ENCODE results near the gene GRM5. TPM values are rescaled to one million over a fixed set of nuclear protein-coding genes. Genes with fewer than 3 reads are reported as not detected.
"Not testable (repeated sequence)": the region's sequence is repeated elsewhere in the genome, so short reads cannot be mapped to it uniquely, and the experiment has no call there.

The GRM5 gene
- total RNA-seq, 2 donors from 2014 or later, result 0.17 TPM; not detected in 1

DNA sequence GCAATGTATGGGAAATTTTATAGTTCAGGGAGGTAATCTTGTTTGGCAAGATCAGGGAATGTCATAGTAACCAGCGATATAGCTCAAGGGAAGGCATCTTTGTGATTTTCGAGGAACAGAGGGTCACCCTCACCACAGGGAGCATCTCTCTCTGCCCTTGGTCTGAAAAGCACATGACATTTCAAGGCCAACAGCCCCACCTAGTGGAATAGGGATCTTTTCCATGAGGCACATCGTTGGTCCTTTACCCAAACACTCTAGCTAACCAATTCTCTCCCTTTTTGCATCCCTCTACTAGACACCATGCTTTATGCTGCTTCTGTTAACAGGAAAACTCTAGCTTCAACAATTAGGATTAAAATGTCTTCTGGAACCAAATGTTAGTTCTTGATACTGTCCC lies 179.0 kb downstream of the GRM5 start:
- Histone ChIP-seq H3K36me3 (no peaks in the 10 kb centered on the region), H3K4me1 (replicated peaks) (no peaks in the 10 kb centered on the region), H3K27ac (no peak overlapping the region), H3K4me3 (no peak overlapping the region), H3K9me3 (no peaks in the 10 kb centered on the region), H3K27me3 (replicated peaks; ENCODE audit: insufficient read depth) (no peaks in the 10 kb centered on the region)
- intact Hi-C loops (cut with DNase I), result no loop called here
- TF ChIP-seq, protein P1, sequence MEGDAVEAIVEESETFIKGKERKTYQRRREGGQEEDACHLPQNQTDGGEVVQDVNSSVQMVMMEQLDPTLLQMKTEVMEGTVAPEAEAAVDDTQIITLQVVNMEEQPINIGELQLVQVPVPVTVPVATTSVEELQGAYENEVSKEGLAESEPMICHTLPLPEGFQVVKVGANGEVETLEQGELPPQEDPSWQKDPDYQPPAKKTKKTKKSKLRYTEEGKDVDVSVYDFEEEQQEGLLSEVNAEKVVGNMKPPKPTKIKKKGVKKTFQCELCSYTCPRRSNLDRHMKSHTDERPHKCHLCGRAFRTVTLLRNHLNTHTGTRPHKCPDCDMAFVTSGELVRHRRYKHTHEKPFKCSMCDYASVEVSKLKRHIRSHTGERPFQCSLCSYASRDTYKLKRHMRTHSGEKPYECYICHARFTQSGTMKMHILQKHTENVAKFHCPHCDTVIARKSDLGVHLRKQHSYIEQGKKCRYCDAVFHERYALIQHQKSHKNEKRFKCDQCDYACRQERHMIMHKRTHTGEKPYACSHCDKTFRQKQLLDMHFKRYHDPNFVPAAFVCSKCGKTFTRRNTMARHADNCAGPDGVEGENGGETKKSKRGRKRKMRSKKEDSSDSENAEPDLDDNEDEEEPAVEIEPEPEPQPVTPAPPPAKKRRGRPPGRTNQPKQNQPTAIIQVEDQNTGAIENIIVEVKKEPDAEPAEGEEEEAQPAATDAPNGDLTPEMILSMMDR (IDR thresholded peaks at IDR 0.05), result peak in 1 of 4 experiments; percentile 15
- TF ChIP-seq POLR2AphosphoS5 (IDR thresholded peaks at IDR 0.05) (no peak), POLR2A (IDR thresholded peaks at IDR 0.05) (no peak)
- no peak for DNase-seq (ENCODE audit: low spot score)
- WGBS, result 74% methylated on average over 3 of the region's 3 CpGs

DNA sequence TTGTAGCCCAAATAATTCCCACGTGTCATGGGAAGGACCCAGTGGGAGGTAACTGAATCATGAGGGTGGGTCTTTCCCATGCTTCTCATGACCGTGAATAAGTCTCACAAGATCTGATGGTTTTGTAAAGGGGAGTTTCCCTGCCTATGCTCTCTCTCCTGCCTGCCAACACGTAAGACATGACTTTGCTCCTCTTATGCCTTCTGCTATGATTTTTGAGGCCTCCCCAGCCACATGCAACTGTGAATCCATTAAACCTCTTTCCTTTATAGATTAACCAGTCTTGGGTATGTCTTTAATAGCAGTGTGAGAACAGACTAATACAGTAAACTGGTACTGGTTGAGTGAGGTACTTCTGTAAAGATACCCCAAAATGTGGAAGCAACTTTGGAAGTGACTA lies 183.0 kb downstream of the GRM5 start:
- WGBS, result 78% methylated on average over 3 of the region's 3 CpGs
- H3K27me3 ChIP-seq (replicated peaks; ENCODE audit: insufficient read depth); H3K27ac ChIP-seq; H3K4me1 ChIP-seq (replicated peaks); DNase-seq (ENCODE audit: low spot score); H3K9me3 ChIP-seq; H3K36me3 ChIP-seq; H3K4me3 ChIP-seq; intact Hi-C loops (cut with DNase I): not testable (repeated sequence)

DNA sequence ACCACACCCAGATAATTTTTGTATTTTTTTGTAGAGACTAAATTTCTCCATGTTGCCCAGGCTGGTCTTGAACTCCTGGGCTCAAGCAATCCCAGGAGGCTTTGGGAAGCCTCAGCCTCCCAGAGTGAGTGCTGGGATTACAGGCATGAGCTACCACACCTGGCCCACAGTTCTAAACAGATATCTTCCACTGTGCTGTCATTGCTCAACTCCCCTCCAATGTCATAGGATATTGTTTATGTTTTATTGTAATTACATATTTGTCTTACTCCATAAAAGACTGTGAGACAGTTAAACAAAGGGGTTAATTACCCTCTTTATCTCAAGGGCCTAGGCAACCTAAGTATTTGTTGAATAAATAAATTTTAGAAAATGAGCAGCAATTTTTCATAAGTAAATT lies 204.2 kb downstream of the GRM5 start:
- no peaks in the 10 kb centered on the region for H3K9me3 ChIP-seq
- H3K27me3 ChIP-seq (replicated peaks; ENCODE audit: insufficient read depth), result no peaks in the 10 kb centered on the region
- no peak for DNase-seq (ENCODE audit: low spot score)
- H3K4me3 ChIP-seq, result no peak overlapping the region
- H3K4me1 ChIP-seq (replicated peaks), result no peaks in the 10 kb centered on the region
- intact Hi-C loops (cut with DNase I), result no loop called here
- TF ChIP-seq POLR2AphosphoS5 (IDR thresholded peaks at IDR 0.05) (no peak), POLR2A (IDR thresholded peaks at IDR 0.05) (no peak)
- TF ChIP-seq, protein P1 (IDR thresholded peaks at IDR 0.05), result no peak
- H3K27ac ChIP-seq, result no peak overlapping the region
- no peaks in the 10 kb centered on the region for H3K36me3 ChIP-seq

DNA sequence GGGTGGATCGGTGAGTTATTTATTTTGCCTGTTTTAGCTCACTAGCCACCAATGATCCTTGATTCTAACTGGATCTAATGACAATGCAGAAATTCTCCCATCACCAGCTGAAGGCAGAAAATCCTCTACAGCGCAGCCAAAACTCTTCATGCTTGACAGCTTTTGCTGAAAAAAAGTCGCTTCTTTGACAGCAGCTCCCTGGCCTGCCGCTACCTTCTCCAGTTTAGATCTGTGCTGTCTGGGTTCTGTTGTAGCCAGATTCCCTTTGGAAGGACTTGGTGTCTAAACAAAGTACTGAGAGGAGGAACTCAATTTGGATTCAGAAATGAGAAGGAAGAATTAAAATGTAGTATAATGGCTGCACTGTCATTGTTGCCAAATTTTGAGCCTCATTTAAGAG lies 205.4 kb downstream of the GRM5 start:
- H3K4me3 ChIP-seq; H3K4me1 ChIP-seq (replicated peaks): not testable (repeated sequence)

DNA sequence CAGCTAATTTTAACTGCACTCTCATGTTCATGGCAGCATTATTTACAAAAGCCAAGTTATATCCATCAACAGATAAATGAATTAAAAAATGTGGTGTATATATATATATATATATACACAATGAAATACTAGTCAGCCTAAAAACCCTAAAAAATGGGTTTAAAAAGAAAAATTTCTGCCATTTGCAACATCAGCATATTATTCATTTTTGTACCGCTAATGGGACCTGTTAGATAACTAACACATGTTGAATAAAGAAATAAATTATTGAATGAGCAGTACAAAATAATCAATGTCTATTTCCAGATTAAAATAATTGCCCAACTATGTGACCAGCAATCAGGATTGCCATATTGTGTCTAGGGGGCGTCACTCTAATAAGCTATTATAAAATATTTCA lies 211.8 kb downstream of the GRM5 start:
- 94% methylated on average over 2 of the region's 2 CpGs for WGBS
- H3K27ac ChIP-seq; H3K36me3 ChIP-seq; H3K9me3 ChIP-seq; H3K4me3 ChIP-seq; DNase-seq (ENCODE audit: low spot score); H3K27me3 ChIP-seq (replicated peaks; ENCODE audit: insufficient read depth); intact Hi-C loops (cut with DNase I); H3K4me1 ChIP-seq (replicated peaks): not testable (repeated sequence)

More for the DNA sequence above, 205.4 kb downstream of the GRM5 start:
- H3K27ac ChIP-seq; H3K36me3 ChIP-seq; H3K9me3 ChIP-seq; DNase-seq (ENCODE audit: low spot score); intact Hi-C loops (cut with DNase I); H3K27me3 ChIP-seq (replicated peaks; ENCODE audit: insufficient read depth): not testable (repeated sequence)
- WGBS, result 86% methylated on average over 4 of the region's 4 CpGs

DNA sequence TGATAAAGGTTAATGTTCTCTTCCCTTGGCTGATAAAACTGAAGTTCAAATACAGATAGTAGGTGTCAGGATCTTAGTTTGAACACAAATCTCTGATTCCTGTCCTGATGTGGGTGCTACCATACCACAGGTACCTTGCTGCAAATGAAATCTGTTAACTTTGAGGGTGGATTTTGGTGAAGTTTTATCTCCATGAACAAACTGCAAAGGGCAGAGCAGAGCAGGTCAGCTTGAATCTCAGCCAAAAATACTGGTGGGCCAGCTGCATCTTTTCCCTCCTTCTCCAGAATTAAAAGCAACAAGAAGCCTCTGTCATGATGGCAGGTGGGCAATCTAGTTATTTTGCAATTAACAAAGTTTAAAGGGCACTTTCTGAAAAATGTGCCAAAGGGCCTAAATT lies 214.2 kb downstream of the GRM5 start:
- H3K27ac ChIP-seq; H3K9me3 ChIP-seq; H3K36me3 ChIP-seq; intact Hi-C loops (cut with DNase I); DNase-seq (ENCODE audit: low spot score); H3K4me1 ChIP-seq (replicated peaks); H3K4me3 ChIP-seq; H3K27me3 ChIP-seq (replicated peaks; ENCODE audit: insufficient read depth): not testable (repeated sequence)

DNA sequence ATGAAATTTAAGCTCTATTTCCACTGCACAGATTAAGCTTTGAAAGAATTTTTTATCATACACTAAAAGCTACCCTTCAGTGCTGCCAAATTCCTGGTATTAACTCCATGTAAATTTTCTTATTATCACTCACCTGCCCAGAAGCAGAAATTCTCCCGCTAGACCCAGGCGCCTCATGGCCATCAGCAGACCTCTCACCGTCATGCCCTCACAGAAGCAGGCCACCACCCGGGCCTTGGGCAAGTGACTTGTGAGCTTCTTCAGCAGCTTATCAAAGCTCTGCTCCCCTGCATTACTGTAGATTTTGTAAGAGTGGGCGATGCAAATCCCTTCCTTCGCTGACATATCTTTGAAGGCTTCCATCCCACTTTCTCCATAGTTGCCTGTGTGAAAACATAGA lies 216.0 kb downstream of the GRM5 start:
- H3K27me3 ChIP-seq (replicated peaks; ENCODE audit: insufficient read depth); intact Hi-C loops (cut with DNase I); H3K9me3 ChIP-seq; H3K4me1 ChIP-seq (replicated peaks); H3K27ac ChIP-seq; H3K4me3 ChIP-seq; DNase-seq (ENCODE audit: low spot score); H3K36me3 ChIP-seq: not testable (repeated sequence)
- 91% methylated on average over 4 of the region's 6 CpGs for WGBS

DNA sequence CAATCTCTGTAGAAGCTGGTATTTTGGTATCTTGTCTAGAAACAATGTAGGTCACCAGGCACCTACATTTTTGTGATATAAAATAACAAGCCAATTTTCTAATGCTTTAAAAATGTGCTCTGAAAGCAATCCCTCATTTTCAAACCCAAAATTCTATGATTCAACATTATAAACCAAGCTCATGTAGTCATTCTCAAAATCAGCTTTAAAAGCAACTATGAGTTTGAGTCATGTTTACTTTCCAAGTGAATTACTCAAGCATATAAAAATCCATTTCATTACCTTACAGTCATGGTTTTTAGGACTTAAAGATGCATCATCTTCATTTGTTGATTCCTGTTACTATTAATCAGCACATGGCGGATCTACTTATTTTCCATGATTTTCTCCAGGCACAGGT lies 216.4 kb downstream of the GRM5 start:
- Histone ChIP-seq H3K4me1 (replicated peaks) (no peaks in the 10 kb centered on the region), H3K9me3 (no peaks in the 10 kb centered on the region), H3K36me3 (no peaks in the 10 kb centered on the region), H3K27ac (no peak overlapping the region), H3K4me3 (no peak overlapping the region), H3K27me3 (replicated peaks; ENCODE audit: insufficient read depth) (no peaks in the 10 kb centered on the region)
- WGBS, result 87% methylated on average over 1 of the region's 1 CpG
- no peak for TF ChIP-seq POLR2AphosphoS5 (IDR thresholded peaks at IDR 0.05)
- TF ChIP-seq POLR2A (IDR thresholded peaks at IDR 0.05), result no peak
- TF ChIP-seq, protein P1 (IDR thresholded peaks at IDR 0.05), result no peak
- no peak for DNase-seq (ENCODE audit: low spot score)
- intact Hi-C loops (cut with DNase I), result no loop called here

DNA sequence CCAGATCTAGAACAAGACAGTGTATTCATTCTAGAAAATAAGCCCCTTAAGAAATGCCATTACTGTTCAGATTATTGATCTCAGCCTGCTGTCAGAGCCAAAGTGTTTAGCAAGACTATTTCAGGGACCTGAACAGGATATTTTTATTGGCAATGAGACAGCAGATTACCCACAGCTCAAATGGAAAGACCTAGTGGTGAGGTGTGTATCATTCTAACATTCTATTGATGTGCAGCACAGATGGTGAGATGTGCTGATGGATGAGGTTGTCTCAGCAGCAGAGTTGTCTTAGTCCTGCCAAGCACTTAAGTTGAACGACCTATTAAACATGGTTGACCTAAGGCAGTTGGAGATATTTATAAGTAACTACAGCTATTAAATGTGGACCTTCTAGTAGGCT lies 219.5 kb downstream of the GRM5 start:
- H3K36me3 ChIP-seq; intact Hi-C loops (cut with DNase I); H3K4me3 ChIP-seq; DNase-seq (ENCODE audit: low spot score); H3K27me3 ChIP-seq (replicated peaks; ENCODE audit: insufficient read depth); H3K9me3 ChIP-seq; H3K27ac ChIP-seq; H3K4me1 ChIP-seq (replicated peaks): not testable (repeated sequence)
- WGBS, result 19% methylated on average over 1 of the region's 1 CpG

DNA sequence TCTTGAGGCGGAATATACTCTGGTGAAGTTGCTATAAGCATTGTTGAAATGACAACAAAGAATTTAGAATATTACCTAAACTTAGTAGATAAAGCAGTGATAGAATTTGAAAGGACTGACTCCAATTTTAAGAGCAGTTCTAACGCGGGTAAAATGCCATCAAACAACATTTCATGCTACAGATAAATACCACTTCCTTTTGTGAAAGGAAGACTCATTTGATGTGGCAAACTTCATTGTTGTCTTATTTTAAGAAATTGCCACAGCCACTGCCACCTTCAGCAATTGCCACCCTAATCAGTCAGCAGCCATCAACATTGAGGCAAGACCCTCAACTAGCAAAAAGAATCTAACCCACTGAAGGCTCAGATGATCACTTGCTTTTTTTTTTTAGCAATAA lies 220.8 kb downstream of the GRM5 start:
- DNase-seq (ENCODE audit: low spot score); intact Hi-C loops (cut with DNase I); H3K36me3 ChIP-seq; H3K9me3 ChIP-seq; H3K27me3 ChIP-seq (replicated peaks; ENCODE audit: insufficient read depth); H3K4me1 ChIP-seq (replicated peaks); H3K27ac ChIP-seq; H3K4me3 ChIP-seq: not testable (repeated sequence)
- 69% methylated on average over 3 of the region's 3 CpGs for WGBS

All from prostate gland (tissue), 2 donors.